MM.1S (cell line): ENCODE results near the gene PLPP3.

Experiments
- CTCF ChIP-seq: fragments of 300-600 bp; sonication (generic); IDR thresholded peaks from 2 replicates; pipeline ENCODE4 v1.5.1; 2016; ENCODE audit warnings: antibody characterized with exemption, low read length, mixed read lengths
- EZH2 ChIP-seq: fragments of 300-600 bp; sonication (generic); optimal IDR thresholded peaks from 2 replicates; pipeline ENCODE3; 2017; ENCODE audit warnings: low read depth, mild to moderate bottlenecking, antibody characterized with exemption, low read length, mixed read lengths

GRCh38 chr1:56472860-56473259 is 106.5 kb downstream of the PLPP3 start:
- TF ChIP-seq CTCF (no peak), EZH2 (no peak)
